DOHH2 (cell line): ENCODE data around the gene GJC2.

Experiments
- CTCF ChIP-seq: fragments of 200-600 bp; sonication (generic); IDR thresholded peaks from one replicate; pipeline ENCODE4 v1.5.1; 2014; ENCODE audit warnings: antibody characterized with exemption, mild to moderate bottlenecking, low read depth, low read length; ENCODE audit not compliant: poor library complexity, severe bottlenecking
- EZH2phosphoT487 ChIP-seq: fragments of 200-600 bp; sonication (generic); IDR thresholded peaks from 2 replicates; pipeline ENCODE4 v1.6.1; 2017; ENCODE audit warnings: borderline replicate concordance, mild to moderate bottlenecking, antibody characterized with exemption, low read length, moderate library complexity, mixed read lengths

DNA sequence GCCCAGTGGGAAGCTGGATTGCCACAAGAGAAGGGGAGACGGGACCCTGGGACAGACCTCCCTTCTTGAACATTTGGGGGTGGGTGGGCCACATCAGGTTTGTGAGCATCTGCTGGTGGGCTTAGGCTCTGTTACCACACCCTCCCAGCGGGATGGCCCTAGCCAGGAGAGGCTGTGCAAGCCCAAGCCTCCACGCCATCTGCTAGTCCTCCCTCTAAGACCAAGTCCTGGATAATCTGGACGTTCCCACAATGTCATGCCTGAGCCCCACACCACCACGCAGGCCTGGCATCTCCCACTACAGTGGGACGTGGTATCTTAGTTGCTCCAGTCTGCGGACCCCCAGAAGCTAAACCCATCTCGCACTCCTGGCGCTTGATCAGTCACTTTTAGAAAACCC lies 12.1 kb downstream of the GJC2 start:
- TF ChIP-seq CTCF (no peak), EZH2phosphoT487 (no peak)
